ENCODE measurements around the gene NKX2-3.

NKX2-3 gene

DNA sequence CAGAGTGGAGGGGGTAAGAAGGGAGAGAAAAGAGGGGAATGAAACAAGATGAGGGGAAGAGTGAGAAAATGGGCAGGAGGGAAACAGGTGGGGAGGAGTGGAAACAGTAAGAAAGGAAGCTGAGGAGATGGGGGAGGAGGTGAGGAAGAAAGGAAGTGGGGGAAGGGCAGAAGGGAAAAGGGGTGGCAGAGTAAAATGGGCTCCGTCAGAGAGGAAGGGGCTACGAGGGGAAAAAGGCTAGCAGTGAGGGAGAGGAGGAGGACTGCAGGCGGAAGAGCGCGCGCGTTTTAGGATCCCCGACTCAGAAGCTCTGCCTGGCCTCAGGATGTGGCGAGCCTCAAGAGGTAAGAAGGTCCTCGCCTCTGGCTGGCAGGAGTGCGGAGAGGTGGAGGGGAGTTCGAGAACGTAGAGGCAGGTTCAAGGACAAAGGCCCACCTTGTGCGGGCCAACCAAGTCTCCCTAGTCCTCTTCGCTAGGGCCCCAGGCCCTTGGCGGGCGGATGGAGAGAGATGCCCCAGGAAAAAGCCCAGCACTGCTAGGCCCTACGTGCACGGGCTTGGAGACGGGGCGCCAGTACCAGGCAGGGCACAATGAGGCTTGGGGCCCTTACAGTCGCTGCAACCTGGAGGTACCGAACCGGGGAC lies 5.8 kb upstream of the NKX2-3 start:
- DNase-seq (ENCODE audit: low read depth), result no peak

DNA sequence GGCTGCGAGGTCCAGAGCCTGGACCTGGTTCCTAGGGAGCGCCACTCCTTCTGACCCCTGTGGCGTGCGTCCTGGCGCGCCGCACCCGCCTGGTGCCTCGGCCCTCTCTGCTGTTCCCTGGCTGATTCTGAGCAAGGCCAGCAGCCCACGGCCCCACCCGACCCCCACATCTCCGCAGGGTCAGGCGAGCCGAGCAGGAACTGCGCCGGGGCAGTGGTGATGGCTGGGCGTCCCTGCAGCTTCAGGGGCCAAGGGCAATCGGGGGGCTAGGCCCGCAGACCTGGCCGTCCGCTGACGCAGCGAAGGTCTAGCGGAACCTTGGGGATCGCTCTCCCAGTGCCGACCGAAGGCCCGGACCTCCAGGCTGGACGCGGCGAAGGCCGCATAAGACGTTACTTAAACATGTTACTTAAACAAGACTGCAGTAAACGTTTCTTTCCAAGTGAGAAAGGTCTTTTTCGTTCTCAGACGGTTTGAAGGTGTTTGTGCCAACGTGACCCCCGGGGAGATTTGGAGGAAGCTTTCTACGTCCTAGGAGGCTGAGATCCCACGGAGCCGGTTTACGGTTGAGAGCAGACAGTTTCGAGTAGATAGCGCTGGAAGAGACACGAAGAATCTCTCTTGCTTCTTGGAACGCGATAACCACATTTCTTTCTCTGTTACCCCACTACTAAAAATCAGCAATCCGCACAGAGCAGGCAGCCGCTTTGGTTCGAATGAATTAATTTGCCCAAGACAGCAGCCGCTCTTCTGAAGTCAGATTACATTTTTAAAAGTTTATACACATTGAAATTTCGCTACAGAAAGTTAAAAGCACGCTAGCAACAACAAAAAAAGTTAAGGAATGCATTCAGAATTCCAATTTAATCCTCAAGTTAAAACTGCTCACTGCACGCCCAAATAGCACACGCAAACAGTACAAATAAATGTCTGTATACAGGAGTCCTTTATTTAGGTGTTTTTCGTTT lies 4.9 kb upstream of the NKX2-3 start:
- DNase-seq (ENCODE audit: low read depth), result no peak

DNA sequence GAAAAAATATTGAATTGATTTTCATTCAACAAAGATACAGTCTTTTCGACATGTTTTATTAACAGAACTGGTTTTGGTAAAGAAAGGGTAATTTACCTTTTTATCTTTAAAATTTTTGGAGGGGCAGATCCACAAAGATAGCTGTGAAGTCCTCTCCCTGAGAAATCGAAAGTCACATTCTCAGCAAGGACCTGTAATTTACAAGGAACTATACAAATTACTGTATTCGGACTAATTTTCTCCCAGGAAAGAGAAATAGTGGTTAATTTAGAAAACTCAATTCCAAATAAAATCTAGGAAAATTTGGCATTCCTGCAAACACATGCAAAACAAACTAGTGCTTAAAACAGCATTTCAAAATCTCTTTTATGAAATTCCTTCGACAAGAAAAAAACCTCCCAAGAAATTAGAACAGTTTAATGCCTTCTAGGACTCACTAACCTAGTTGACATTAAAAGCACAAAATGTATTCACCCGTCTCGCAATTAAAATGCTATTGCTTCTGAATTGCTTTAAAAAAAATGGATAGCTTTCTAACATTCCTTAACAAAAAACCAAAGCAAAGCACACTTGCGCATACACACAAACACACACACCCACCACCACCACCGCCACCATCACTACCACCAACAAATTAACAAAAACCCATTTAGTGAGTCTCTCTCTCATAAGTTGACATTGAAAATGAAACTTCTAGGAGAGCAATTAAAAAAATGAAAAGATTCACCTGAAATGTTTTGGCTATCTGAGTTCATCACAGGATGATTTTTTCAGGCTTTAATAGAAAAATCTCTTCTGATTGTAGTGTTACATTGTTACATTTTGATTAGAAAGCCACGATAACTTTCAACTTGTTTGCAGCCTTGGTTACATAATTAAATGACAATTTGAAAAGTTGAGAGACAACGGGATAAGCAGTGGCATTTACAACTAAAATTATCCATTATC lies 4.0 kb upstream of the NKX2-3 start:
- DNase-seq (ENCODE audit: low read depth), result no peak

DNA sequence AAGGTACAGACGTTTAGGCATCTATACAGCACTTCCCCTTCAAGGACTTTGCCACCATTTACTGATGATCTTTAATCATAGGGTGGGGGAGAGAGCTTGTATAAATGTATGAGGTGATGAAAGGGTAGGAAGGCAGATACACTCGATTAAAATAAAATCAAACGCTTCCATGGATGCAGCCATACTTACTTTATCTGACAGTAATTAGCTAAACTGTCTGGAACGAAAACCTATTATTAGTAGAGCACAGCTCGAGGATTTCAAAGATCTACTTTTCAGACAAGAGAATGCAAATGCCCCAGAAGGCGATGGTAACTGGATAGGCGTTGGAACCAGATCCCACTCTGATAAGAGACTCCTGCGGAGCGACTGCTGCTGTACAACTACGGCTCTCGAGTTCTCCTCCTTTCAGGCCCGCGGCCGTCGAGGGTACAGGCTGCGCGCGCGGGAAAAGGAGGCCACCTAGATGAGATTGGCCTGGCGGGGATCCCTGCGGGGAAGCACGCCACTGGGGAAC lies 3.1 kb upstream of the NKX2-3 start:
- no peak for DNase-seq (ENCODE audit: low read depth)

DNA sequence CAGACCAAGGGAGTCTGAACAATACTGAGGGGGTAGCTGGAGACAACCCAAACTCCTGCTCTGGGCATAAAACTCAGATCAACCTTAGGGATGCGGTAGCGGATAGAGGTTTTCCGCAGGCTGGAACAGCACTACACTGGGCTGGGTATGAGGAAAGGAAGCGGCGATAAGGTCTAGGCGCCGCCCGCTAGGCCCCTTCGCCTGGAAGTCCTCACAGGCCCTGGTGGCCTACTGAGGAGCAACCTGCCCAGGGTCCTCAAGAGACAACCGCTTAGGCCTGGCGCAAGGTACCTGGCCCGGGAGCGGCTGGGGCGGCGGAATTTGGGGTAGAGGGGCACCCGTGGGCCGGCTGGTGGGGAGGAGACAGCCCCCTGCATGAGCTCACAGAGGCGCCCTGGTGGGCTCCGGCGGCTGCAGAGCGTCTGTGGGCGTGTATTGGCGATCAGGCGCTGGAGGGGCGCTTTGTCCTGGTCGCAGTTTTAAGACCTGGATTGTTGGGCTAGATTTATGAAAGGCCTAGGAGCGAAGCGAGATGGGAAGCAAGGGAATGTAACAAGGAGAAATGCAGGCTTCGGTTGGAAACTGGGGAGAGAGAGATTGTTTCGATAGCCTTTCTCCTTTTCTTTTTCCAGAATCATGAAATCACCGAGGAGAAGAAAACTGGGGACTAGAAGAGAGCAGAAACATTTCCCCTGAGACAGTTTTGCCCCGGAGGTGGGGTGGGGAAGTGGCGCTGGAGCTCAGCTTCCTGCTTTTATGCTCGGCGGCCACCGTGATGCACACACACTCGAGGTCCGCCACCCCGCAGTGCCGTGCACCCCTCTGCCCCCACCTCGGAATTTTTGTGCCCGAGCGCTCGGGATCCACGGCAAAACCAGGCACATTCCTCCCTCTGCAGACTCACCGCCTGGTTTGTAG lies 2.4 kb upstream of the NKX2-3 start:
- no peak for DNase-seq (ENCODE audit: low read depth)

DNA sequence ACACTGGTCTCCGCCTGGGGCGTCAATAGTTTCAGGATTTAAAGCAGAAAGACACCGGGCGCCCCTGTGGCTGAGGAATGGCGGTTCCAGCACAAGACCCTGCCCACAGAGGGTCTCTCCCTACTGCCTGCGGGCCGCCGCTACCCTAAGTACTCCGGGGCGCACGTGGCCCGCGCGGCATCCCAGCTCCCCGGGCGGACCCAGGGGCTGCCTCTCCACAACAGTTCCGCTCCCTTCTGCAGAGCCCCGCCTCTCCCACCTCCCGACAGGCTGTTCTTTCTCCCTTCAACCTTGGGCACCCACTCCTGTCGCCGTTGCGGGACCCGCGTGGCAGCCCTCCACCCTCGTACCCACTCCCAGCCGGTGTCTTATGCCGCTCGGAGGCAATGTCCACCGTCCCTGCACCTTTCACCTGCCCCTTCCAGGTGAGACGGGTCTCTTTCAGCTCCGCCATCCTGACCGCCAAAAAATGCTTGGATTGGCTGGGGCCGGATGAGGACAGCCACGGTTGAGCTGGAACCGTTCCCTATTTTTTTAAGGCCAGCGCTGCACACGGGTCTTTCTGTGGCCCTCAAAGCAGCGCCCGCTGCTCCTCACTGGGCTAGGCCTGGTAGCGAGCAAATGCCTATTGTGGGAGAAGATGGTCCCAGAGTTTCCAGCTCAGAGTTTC lies 1.6 kb upstream of the NKX2-3 start:
- DNase-seq (ENCODE audit: low read depth), result no peak

DNA sequence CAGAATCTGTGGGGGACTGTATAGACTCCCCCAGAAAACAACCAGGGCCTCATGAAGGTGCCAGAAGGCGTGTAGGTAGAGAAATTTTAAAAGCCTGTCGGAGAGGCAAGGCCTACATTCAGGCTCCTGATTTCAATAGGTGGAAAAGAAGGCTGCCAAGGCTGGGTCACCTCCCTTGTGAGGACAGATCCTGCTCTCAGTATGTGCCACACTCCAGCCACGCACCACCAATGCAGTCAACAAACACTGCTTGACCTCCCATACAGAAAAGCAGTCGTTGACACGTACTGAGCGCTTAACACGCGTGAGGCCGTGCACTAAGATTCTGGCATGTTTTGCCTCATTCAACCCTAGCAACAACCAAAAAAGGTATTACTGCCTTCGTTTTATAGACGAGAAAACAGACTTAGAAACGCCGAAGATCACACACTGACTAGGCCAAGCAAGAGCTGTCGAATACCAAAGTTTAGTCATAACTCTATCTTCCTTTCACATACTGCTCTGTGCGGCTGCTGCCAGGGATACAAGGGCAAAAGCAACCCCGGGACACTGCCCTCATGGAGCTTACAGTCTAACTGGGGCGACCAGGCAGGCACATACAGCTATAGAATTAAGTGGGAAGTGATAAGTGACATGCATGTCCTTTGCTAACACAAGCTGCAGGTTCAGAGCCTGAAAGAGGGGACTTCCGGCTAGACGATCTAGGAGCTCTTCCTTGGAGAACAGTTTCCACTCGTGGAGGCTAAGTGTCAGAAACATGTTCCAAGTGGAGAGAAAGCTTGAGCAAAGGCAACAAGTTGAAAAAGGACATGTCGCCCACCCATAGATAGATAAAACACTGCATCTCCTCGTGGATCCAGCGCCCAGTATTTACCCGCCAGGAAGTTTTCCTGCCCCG lies 797 bp upstream of the NKX2-3 start:
- DNase-seq (ENCODE audit: low read depth), result no peak

DNA sequence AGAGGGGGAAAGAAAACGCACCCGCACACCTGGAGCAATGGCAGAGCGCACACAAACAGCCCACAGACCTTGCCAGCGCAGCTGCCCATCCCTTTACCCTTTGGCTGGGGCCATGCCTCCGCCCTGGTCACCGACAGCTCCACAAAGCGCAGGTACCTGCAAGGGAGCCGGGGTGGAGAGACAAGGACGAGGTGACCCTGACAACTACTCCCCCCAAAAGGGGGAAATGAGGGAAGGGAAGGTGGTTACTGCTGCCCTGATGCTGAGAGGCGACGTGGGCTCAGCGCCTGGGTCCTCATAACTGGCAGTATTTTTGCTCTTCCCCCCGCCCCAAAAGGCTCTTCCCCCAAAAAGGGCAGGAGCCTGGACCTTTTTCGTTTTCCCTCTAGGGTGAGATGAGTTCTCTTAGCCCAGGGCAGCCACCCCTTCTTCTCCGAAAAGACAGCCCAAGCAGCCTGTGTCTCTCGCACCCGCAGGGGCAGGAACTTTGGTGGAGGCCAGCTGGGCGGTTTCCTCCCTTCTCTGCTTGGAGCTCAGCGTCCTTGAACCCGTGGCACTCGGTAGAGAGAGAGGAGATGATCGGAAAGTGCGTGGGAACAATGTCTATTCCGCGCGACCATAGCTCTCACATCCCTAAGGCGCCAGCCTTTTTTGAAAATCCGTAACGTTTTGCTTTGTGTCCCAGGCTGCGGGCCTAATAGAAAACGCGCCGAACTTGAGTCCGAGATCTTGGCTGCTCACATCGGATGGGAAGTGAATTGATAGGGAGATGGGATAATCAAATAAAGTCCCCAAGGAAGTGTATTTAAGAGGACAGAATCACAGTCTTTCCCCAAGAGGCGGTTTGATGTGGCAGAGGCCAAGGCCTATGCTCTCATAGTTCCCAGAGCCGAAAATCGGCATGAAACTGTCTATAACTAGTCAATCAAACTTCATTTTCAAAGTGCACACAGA lies 1.0 kb downstream of the NKX2-3 start:
- DNase-seq (ENCODE audit: low read depth), result no peak

DNA sequence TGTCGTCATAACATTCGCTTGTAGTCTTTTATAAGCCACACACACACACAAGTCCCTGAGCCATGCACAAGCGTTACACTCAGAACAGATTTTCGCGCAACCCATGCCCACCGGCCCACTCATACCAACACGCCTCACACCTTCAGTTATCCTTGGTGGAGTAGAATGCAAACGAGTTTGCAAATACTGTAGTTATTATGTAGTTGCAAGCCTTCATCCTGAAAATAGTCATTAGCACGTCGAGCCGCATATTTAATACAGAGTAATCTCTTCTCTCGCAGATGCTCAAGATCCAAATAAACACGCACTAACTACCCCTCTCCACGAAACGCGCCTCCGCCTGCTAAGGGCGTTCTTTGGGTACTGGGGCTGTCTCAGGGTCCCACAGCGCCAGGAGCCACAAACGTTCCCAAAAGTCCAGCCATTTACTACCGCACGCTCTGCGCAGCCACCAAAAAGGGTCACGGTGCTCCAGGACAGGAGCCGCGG lies 1.8 kb downstream of the NKX2-3 start:
- no peak for DNase-seq (ENCODE audit: low read depth)

DNA sequence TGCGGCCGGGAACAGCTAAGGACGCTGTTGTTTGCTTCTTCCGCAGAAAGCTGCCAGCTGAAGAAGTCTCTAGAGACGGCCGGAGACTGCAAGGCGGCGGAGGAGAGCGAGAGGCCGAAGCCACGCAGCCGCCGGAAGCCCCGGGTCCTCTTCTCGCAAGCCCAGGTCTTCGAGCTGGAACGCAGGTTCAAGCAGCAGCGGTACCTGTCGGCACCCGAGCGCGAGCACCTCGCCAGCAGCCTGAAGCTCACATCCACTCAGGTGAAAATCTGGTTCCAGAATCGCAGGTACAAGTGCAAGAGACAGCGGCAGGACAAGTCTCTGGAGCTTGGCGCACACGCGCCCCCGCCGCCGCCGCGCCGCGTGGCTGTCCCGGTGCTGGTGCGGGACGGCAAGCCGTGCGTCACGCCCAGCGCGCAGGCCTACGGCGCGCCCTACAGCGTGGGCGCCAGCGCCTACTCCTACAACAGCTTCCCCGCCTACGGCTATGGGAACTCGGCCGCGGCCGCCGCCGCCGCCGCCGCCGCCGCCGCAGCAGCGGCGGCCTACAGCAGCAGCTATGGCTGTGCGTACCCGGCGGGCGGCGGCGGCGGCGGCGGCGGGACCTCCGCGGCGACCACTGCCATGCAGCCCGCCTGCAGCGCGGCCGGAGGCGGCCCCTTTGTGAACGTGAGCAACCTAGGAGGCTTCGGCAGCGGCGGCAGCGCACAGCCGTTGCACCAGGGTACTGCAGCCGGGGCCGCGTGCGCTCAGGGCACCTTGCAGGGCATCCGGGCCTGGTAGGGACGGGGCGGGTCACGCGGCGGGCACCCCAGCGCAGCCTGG lies 2.4 kb downstream of the NKX2-3 start:
- no peak for DNase-seq (ENCODE audit: low read depth)

DNA sequence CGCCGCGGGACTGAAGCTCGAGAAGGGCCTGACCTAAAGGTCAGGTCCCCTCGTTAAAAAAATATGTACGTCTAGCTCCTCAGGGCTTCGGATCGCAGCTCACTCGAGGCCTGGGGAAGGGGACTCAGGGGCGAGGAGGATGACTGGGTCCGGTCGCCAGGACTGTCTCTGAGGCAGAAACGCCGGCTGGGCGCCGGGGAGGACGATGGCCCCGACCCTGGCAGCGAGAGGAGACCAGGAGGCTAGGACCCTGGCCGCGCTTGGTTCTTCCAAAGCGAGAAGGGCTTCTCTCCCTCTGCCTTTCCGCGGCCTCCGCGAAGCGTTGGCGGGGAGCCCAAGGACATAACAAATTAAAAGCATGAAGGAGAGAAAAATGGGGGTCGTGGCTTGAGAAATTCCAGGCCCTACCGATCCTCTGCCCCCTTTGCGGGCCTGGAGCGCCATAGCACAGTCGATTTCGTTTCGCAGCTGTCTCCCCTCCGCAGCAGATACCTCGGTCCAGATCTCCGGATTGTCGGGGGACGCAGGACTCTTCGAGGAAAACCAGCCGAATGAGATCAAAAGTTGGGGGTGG lies 3.1 kb downstream of the NKX2-3 start:
- no peak for DNase-seq (ENCODE audit: low read depth)

DNA sequence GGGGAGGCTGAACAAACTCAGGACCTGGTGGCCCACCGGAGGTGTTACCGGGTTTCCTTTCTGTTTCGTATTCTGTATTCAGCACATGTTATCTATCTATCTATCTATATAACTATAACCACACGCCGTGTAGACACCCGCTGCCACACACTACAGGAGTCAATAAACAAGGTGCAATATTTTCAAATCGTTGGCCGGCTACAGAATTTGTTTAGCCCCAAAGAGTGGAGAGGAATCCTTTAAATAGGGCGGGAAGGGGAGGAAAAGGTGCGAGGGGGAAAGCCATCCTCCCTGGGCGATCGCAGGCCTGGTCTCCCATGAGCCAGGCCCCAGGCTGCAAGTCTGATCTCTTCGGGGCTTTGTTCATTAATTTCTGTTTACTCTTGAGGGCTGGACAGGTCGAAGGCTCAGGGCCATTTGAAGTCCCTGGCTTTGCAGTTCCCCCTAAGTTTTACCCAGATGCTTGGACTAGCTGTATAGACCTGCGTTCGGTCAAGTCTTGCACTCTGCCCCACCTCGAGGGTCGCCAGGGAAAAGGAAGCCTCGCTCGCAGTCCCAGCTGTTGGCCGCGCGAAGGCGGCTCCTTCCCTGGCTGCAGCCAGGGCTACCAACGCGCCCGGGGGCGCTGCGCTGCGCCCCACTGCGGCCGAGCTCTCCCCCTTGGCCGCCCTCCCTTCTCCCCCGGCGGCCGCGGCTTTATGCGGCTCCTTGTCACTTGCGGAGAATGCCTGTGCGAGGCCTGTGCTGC lies 3.8 kb downstream of the NKX2-3 start:
- DNase-seq (ENCODE audit: low read depth), result no peak

DNA sequence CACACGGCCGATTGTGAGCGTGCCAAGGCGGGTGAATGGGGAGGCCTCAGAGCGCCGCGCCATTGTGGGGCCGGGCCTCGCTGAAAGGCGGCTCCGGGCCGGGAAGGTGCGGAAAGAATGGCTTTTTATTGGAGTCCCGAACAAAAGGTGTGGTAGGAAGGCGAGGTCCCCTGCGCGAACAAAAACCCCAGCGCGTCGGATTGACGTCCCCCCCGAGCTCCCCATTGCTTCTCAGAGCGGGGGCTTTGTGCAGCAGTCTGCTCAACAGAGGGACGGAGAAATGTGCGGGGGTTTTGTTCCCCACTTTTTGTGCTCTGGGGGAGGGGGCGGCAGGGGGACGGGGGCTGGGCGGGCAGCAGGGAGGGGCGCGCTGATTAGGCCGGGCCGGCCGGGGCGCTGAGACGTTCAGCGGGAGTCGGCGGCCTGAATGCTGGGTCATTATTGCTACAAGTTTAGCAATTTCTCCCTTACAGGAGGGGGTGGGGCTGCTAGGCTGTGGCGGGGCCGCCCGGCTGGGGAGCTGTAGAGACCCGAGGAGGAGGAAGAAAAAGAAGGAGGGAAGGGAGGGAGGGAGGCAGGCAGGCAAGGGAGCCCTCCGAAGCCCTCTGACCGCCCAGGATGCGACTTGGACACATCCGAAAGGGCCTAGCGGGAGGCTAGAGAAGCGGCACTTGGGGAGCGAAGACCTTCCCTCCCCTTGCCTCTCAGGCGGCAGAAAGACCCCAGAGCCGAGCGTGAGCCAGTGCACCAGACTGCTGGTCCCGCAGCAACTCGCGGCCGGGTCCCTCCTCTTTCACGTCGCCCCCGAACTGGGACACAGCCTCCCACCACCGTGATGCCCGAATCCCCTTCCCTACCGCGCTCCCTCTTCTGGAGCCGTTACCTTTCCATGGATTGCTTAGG lies 4.6 kb downstream of the NKX2-3 start:
- DNase-seq (ENCODE audit: low read depth), result no peak

DNA sequence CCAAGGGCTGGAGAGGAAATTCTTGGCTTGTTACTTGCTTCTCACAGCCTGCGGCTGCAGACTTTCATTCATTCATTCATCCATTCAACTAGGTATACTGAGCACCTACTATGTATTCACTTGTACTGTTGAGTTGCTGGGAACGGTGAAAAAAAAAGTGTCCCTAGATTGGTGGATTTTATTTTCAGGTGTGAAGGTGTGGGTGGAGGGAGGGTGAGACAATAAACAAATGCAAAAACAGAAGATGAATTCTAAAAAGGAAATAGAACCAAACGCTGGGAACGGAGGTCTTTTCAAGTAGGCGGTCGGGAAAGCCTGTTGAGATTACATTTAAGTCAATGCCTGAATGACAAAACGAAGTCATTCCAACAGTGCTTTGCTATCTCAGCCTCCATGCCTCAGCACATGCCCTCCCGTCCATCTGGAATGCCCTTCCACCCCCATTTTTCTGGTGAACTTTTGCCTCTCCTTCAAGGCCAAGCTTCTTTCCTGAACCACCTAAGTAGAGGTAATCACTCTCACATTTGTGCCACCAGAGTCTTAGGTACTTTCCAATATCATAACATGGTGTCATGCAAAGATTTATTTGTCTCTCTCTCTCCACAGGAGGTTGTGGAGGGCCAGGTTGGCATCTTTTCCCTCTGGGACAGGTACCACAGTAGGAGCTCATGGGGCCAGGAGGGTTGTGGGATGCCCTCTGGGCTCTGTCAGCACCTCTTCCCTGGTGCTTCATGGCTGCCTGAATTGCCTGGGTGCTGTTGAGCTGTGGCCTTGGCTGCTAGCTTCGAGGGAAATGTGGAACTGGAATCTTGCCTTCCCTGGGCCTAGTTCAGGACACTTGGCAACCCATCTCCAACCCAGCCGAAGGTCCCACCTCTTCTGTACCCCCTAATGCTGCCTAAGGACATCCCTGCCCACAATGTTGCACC lies 5.5 kb downstream of the NKX2-3 start:
- DNase-seq (ENCODE audit: low read depth), result no peak

Data from activated T-helper 9 cell treated with anti-CD3 and anti-CD28 coated beads, Interleukin-2, amount 50 U/mL, for 16 hours (primary cell).